Activated B cell treated with CpG ODN at 0.5 μM for 24 hours (primary cell): ENCODE data around the gene ZNF541. TPM values are rescaled to one million over a fixed set of nuclear protein-coding genes. Genes with fewer than 3 reads are reported as not detected.

Experiments
- ATAC-seq: fragments of 200-7000 bp; cut with Tn5 transposase; one replicate; pipeline ENCODE4 v1.10.0; 2021; ENCODE audit warnings: low read depth, mild to moderate bottlenecking, moderate library complexity
- CTCF ChIA-PET: fragments of 350-600 bp; sonication (Branson Sonifier 250); formaldehyde crosslinking; loops from one replicate; lab custom pipeline; 2021; ENCODE audit warnings: antibody characterized with exemption; lab: Charles Lee
- POLR2A ChIA-PET: fragments of 350-600 bp; sonication (Branson Sonifier 250); formaldehyde crosslinking; loops from one replicate; lab custom pipeline; 2021; ENCODE audit warnings: antibody characterized with exemption; lab: Charles Lee
- DNase-seq: peaks from one replicate; pipeline ENCODE4 v3.0.0; 2022
- H3K27ac Mint-ChIP-seq: one replicate; pipeline ENCODE4 v1.8.0; 2020; ENCODE audit warnings: mixed read lengths
- H3K27me3 Mint-ChIP-seq: one replicate; pipeline ENCODE4 v1.8.0; 2021; ENCODE audit warnings: mixed read lengths
- H3K36me3 Mint-ChIP-seq: one replicate; pipeline ENCODE4 v1.8.0; 2021; ENCODE audit warnings: low read depth, mixed read lengths
- H3K4me1 Mint-ChIP-seq: one replicate; pipeline ENCODE4 v1.8.0; 2021; ENCODE audit warnings: mixed read lengths
- H3K4me3 Mint-ChIP-seq: one replicate; pipeline ENCODE4 v1.8.0; 2020; ENCODE audit warnings: mild to moderate bottlenecking, mixed read lengths
- H3K9me3 Mint-ChIP-seq: one replicate; pipeline ENCODE4 v1.8.0; 2020; ENCODE audit warnings: mixed read lengths
- intact Hi-C: fragments of 100-400 bp; cut with micrococcal nuclease; formaldehyde crosslinking; loops from one replicate; pipeline ENCODE4 v1.15.1; 2024
- total RNA-seq: library from RNA; stranded (reverse); gene quantifications from 2 replicates; pipeline ENCODE4 v1.2.3, GENCODE V29; 2022
- TF ChIP-seq, protein P1 (sequence below): fragments of 200-600 bp; IDR thresholded peaks from one replicate; pipeline ENCODE4 v1.8.0; 2022; ENCODE audit warnings: antibody characterized with exemption, mild to moderate bottlenecking

Gene ZNF541
- total RNA-seq, 1 donor from 2014 or later, result not detected

- TF ChIP-seq, protein P1, sequence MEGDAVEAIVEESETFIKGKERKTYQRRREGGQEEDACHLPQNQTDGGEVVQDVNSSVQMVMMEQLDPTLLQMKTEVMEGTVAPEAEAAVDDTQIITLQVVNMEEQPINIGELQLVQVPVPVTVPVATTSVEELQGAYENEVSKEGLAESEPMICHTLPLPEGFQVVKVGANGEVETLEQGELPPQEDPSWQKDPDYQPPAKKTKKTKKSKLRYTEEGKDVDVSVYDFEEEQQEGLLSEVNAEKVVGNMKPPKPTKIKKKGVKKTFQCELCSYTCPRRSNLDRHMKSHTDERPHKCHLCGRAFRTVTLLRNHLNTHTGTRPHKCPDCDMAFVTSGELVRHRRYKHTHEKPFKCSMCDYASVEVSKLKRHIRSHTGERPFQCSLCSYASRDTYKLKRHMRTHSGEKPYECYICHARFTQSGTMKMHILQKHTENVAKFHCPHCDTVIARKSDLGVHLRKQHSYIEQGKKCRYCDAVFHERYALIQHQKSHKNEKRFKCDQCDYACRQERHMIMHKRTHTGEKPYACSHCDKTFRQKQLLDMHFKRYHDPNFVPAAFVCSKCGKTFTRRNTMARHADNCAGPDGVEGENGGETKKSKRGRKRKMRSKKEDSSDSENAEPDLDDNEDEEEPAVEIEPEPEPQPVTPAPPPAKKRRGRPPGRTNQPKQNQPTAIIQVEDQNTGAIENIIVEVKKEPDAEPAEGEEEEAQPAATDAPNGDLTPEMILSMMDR, result no peak
- DNase-seq (no peak), ATAC-seq (no peak)
- peaks cover 2% of the 10 kb centered on the region for H3K9me3 Mint-ChIP-seq
- ChIA-PET POLR2A (no interaction called here), CTCF (no interaction called here)
- no peak overlapping the region for H3K27ac Mint-ChIP-seq
- H3K27me3 Mint-ChIP-seq, result peaks cover 37% of the 10 kb centered on the region
- H3K4me1 Mint-ChIP-seq, result peaks cover 15% of the 10 kb centered on the region
- H3K36me3 Mint-ChIP-seq, result no peaks in the 10 kb centered on the region
- intact Hi-C loops, result no loop called here
- H3K4me3 Mint-ChIP-seq, result no peak overlapping the region
These were observed 9.5 kb upstream of the ZNF541 start for GRCh38 chr19:47582320-47582909.

DNA sequence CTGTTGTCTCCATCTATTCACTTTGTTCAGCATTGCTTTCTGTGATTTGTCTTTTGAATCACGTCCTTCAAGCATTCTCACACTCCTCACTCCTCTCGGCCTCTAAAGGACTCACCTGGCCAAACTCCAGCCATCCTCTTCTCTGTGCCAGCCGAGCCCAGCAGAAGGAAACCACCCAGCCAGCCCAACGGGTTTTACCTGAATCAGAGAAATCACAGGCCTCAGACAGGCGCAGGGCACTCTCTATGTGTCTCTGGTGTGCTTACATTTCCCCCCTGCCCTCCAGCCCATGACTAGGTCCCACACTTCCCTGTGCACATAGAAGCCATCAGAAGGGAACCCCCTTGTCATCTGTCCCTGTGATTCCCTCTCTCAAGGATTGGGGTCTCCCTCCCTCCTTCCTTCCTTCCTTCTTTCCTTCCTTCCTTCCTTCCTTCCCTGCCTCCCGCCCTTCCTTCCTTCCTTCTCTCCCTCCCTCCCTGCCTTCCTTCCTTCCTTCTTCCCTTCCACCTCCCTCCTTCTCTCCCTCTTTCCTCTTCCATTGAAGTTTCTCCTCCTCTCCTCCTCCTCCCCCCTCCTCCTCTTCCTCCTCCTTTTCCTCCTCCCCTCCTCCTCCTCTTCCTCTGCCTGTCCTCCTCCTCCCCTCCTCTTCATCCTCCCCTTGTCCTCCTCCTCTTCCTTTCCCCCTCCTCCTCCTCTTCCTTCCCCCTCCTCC is 8.8 kb upstream of the ZNF541 start:
- no peak overlapping the region for H3K4me3 Mint-ChIP-seq
- peaks cover 2% of the 10 kb centered on the region for H3K9me3 Mint-ChIP-seq
- no peaks in the 10 kb centered on the region for H3K36me3 Mint-ChIP-seq
- DNase-seq (no peak), ATAC-seq (no peak)
- CTCF ChIA-PET, result no interaction called here
- POLR2A ChIA-PET, result no interaction called here
- no peak overlapping the region for H3K27ac Mint-ChIP-seq
- TF ChIP-seq, protein P1, result no peak
- H3K4me1 Mint-ChIP-seq, result peaks cover 20% of the 10 kb centered on the region
- peaks cover 38% of the 10 kb centered on the region for H3K27me3 Mint-ChIP-seq
- intact Hi-C loops, result no loop called here

DNA sequence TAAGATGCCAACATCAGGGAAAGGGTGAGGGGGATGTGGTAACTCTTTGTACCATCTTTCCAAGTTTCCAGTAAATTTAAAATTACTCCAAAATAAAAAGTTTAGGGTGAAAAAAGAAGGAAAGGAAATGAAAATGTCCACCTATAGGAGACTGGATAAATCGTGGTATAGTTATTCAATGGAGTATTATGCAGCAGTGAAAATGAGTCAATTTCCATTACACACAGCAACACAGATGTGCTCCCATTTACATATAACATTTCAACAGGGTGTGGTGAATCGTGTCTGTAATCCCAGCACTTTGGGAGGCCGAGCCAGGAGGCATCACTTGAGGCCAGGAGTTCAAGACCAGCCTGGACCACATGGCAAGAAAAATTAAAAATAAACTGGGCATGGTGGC is 7.4 kb upstream of the ZNF541 start:
- intact Hi-C loops, result no loop called here
- TF ChIP-seq, protein P1, result no peak
- no peak for ATAC-seq
- CTCF ChIA-PET, result no interaction called here
- no peak for DNase-seq
- Mint-ChIP-seq H3K36me3 (no peaks in the 10 kb centered on the region), H3K9me3 (no peaks in the 10 kb centered on the region), H3K27me3 (peaks cover 36% of the 10 kb centered on the region), H3K4me1 (peaks cover 20% of the 10 kb centered on the region), H3K27ac (no peak overlapping the region), H3K4me3 (no peak overlapping the region)
- POLR2A ChIA-PET, result no interaction called here

DNA sequence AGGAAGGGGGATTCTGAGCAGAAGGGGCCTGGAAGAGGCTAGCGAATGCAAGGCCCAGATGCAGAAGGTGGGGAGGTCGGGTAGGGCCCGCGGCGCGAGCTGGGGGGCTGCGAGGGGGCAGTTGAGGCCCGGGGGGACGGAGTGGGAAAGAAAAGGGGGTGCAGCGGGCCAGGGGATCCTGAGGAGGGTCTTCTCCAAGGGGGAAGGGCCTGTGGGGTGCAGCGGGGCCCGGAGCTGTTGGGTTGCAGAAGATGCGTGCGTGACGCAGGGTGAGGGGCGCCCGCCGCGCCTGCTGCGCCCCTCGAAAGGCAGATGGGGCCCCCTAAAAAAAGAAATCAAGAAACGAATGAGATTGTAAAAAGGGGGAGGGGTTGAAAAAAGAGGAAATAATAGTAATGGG is 313 bp downstream of the ZNF541 start:
- no peak overlapping the region for H3K27ac Mint-ChIP-seq
- ATAC-seq, result no peak
- DNase-seq, result no peak
- no peaks in the 10 kb centered on the region for H3K9me3 Mint-ChIP-seq
- CTCF ChIA-PET, result no interaction called here
- TF ChIP-seq, protein P1, result no peak
- H3K36me3 Mint-ChIP-seq, result no peaks in the 10 kb centered on the region
- intact Hi-C loops, result no loop called here
- no peak overlapping the region for H3K4me3 Mint-ChIP-seq
- H3K4me1 Mint-ChIP-seq, result peaks cover 10% of the 10 kb centered on the region
- POLR2A ChIA-PET, result interaction anchor here (0.6 kb wide), 1 partner anchor 53 kb away, joined by 4 read pairs; no protein-coding TSS in a partner anchor
- peaks cover 36% of the 10 kb centered on the region for H3K27me3 Mint-ChIP-seq

- Mint-ChIP-seq H3K27ac (no peak overlapping the region), H3K9me3 (no peaks in the 10 kb centered on the region), H3K4me3 (no peak overlapping the region), H3K36me3 (no peaks in the 10 kb centered on the region), H3K27me3 (peaks cover 41% of the 10 kb centered on the region), H3K4me1 (peaks cover 3% of the 10 kb centered on the region)
- ATAC-seq, result no peak
- TF ChIP-seq, protein P1, result no peak
- intact Hi-C loops, result no loop called here
- ChIA-PET POLR2A (no interaction called here), CTCF (no interaction called here)
- no peak for DNase-seq
These were observed 3.6 kb downstream of the ZNF541 start for GRCh38 chr19:47569331-47569730.
